Stimulated activated CD4-positive, alpha-beta T cell treated with anti-CD3 and anti-CD28 coated beads, Interleukin-12 subunit alpha, Interleukin-12 subunit beta, amount 100 ng/mL, for 24 hours (primary cell): ENCODE data around the gene SPHK2.
A peak's percentile ranks its signal among the peaks of the same experiment; 100 is the strongest.
"Not testable (repeated sequence)": the region's sequence is repeated elsewhere in the genome, so short reads cannot be mapped to it uniquely, and the experiment has no call there.

Experiments
- DNase-seq, 2 experiments: peaks; one replicate each; pipeline ENCODE4 v3.0.0-alpha.2; 2020; ENCODE audit warnings: low read depth in 2 of 2

Gene SPHK2

GRCh38 chr19:48658483-48658882 lies 39.2 kb downstream of the SPHK2 start:
- no peak for DNase-seq

- no peak for DNase-seq
These were observed 40.5 kb downstream of the SPHK2 start for GRCh38 chr19:48659768-48660167.

- DNase-seq, result peak; percentile 68 to 86
These were observed 41.8 kb downstream of the SPHK2 start for GRCh38 chr19:48660852-48661710.

GRCh38 chr19:48661711-48662090 lies 42.4 kb downstream of the SPHK2 start:
- no peak for DNase-seq

- no peak for DNase-seq
These were observed 44.4 kb downstream of the SPHK2 start for GRCh38 chr19:48663667-48664066.

- DNase-seq, result no peak
These were observed 45.2 kb downstream of the SPHK2 start for GRCh38 chr19:48664476-48664875.

- no peak for DNase-seq
These were observed 46.5 kb downstream of the SPHK2 start for GRCh38 chr19:48665786-48666185.

- DNase-seq, result no peak
These were observed 49.0 kb downstream of the SPHK2 start for GRCh38 chr19:48668332-48668731.

- no peak for DNase-seq
These were observed 49.5 kb downstream of the SPHK2 start for GRCh38 chr19:48668761-48669160.

GRCh38 chr19:48669903-48670668 lies 50.8 kb downstream of the SPHK2 start:
- no peak for DNase-seq

- DNase-seq, result no peak
These were observed 51.6 kb downstream of the SPHK2 start for GRCh38 chr19:48670699-48671445.

GRCh38 chr19:48671446-48671995 lies 52.2 kb downstream of the SPHK2 start:
- DNase-seq, result no peak

- no peak for DNase-seq
These were observed 53.7 kb downstream of the SPHK2 start, which contains the start of gene NTN5 for GRCh38 chr19:48672994-48673393. Gene NTN5, minus strand, starts transcription at chr19:48673017. Its CDS starts 2,031 bp downstream, at chr19:48670986.

- DNase-seq, result no peak
These were observed 54.3 kb downstream of the SPHK2 start for GRCh38 chr19:48673436-48674100.

- DNase-seq, result no peak
These were observed 55.0 kb downstream of the SPHK2 start for GRCh38 chr19:48674216-48674809.

- peak; percentile 44 to 70 for DNase-seq
These were observed 55.9 kb downstream of the SPHK2 start for GRCh38 chr19:48674921-48675824.

GRCh38 chr19:48676487-48676886 lies 57.2 kb downstream of the SPHK2 start:
- DNase-seq, result no peak

- DNase-seq, result no peak
These were observed 57.6 kb downstream of the SPHK2 start for GRCh38 chr19:48676887-48677286.

GRCh38 chr19:48678201-48678600 lies 58.9 kb downstream of the SPHK2 start:
- DNase-seq, result no peak

- not testable (repeated sequence) for DNase-seq
These were observed 60.7 kb downstream of the SPHK2 start for GRCh38 chr19:48680006-48680405.
